ENCODE data around the gene ACOT11. TPM values are rescaled to one million over a fixed set of nuclear protein-coding genes. Genes with fewer than 3 reads are reported as not detected.
A peak's percentile ranks its signal among the peaks of the same experiment; 100 is the strongest.

Gene ACOT11
- total RNA-seq, 4 donors from 2014 or later: 6.9 to 19.1 (median 13.4) TPM

- Histone ChIP-seq H3K4me1 (peaks cover 50 to 56% (median 53%) of the 10 kb centered on the region in 4 donors), H3K27me3 (no peaks in the 10 kb centered on the region), H3K36me3 (no peaks in the 10 kb centered on the region), H3K9me3 (no peaks in the 10 kb centered on the region), H3K27ac (replicated peaks in 1 of 4) (peak overlapping the region in 3 of 4 donors; percentile 12 to 33 (median 31)), H3K4me3 (no peak overlapping the region)
- no peak for DNase-seq (ENCODE audit: extremely low spot score)
- intact Hi-C loops (cut with DNase I): no loop called here
- TF ChIP-seq EP300 (IDR thresholded peaks at IDR 0.05) (no peak), POLR2A (IDR thresholded peaks at IDR 0.05; ENCODE audit: low read depth) (no peak), POLR2AphosphoS5 (IDR thresholded peaks at IDR 0.05) (no peak), CTCF (IDR thresholded peaks at IDR 0.05) (no peak)
- WGBS: 47% methylated on average over 8 of the region's 8 CpGs
Observed at GRCh38 chr1:54571803-54572541, 23.9 kb downstream of the ACOT11 start.

- Histone ChIP-seq H3K4me3 (no peak overlapping the region), H3K4me1 (peaks cover 46 to 54% (median 51%) of the 10 kb centered on the region in 4 donors), H3K27me3 (no peaks in the 10 kb centered on the region), H3K36me3 (no peaks in the 10 kb centered on the region), H3K27ac (replicated peaks in 1 of 4) (peak overlapping the region in 2 of 4 donors; percentile 31 to 33), H3K9me3 (no peaks in the 10 kb centered on the region)
- intact Hi-C loops (cut with DNase I): no loop called here
- TF ChIP-seq POLR2A (IDR thresholded peaks at IDR 0.05; ENCODE audit: low read depth) (no peak), CTCF (IDR thresholded peaks at IDR 0.05) (no peak), POLR2AphosphoS5 (IDR thresholded peaks at IDR 0.05) (no peak), EP300 (IDR thresholded peaks at IDR 0.05) (no peak)
- DNase-seq (ENCODE audit: extremely low spot score): no peak
- WGBS: 55% methylated on average over 3 of the region's 3 CpGs
Observed at GRCh38 chr1:54572542-54572850, 24.5 kb downstream of the ACOT11 start.

- H3K4me3 ChIP-seq: no peak overlapping the region
- H3K9me3 ChIP-seq: no peaks in the 10 kb centered on the region
- TF ChIP-seq POLR2AphosphoS5 (IDR thresholded peaks at IDR 0.05): no peak
- TF ChIP-seq CTCF (IDR thresholded peaks at IDR 0.05): no peak
- TF ChIP-seq EP300 (IDR thresholded peaks at IDR 0.05): no peak
- no peak for TF ChIP-seq POLR2A (IDR thresholded peaks at IDR 0.05; ENCODE audit: low read depth)
- intact Hi-C loops (cut with DNase I): no loop called here
- H3K27ac ChIP-seq (replicated peaks in 1 of 4): no peak overlapping the region
- DNase-seq (ENCODE audit: extremely low spot score): no peak
- no peaks in the 10 kb centered on the region for H3K36me3 ChIP-seq
- H3K27me3 ChIP-seq: no peaks in the 10 kb centered on the region
- H3K4me1 ChIP-seq: peaks cover 47 to 61% (median 51%) of the 10 kb centered on the region in 4 donors
- 95% methylated on average over 12 of the region's 12 CpGs for WGBS
Observed at GRCh38 chr1:54574158-54574778, 26.2 kb downstream of the ACOT11 start.

GRCh38 chr1:54575161-54575560 is 27.1 kb downstream of the ACOT11 start:
- TF ChIP-seq CTCF (IDR thresholded peaks at IDR 0.05) (no peak), EP300 (IDR thresholded peaks at IDR 0.05) (no peak), POLR2A (IDR thresholded peaks at IDR 0.05; ENCODE audit: low read depth) (no peak), POLR2AphosphoS5 (IDR thresholded peaks at IDR 0.05) (no peak)
- peak overlapping the region in 2 of 4 donors; percentile 7 to 27 for H3K27ac ChIP-seq (replicated peaks in 1 of 4)

More at GRCh38 chr1:54575161-54575560, 27.1 kb downstream of the ACOT11 start:
- 89% methylated on average over 3 of the region's 3 CpGs for WGBS
- no peak for DNase-seq (ENCODE audit: extremely low spot score)
- no peak overlapping the region for H3K4me3 ChIP-seq
- peaks cover 50 to 60% (median 55%) of the 10 kb centered on the region in 4 donors for H3K4me1 ChIP-seq
- H3K36me3 ChIP-seq: no peaks in the 10 kb centered on the region
- intact Hi-C loops (cut with DNase I): no loop called here
- H3K27me3 ChIP-seq: no peaks in the 10 kb centered on the region
- no peaks in the 10 kb centered on the region for H3K9me3 ChIP-seq
